Measurements from ENCODE around the gene XPA.

The XPA gene

DNA sequence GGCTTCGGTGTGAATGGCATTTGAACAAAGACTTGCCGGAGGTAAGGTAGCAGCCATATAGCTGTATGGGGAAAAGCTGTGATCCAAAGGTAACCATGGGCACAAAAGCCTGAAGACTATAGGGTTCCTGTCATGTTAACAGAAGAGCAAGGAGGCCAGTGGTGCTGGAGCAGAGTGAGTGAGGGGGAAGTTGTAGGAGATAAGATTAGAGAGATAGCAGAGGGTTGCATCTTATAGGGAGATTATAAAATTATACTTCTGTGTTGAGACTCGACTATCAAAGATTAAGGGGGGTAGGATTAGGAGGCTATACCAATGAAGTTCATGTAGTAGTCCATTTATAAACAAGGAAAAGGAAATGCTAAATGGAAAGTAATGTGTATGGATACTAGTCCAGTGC, 60.2 kb downstream of the XPA start:
- no peak for DNase-seq (ENCODE audit: extremely low read depth, insufficient read length)
- Histone ChIP-seq H3K27me3 (replicated peaks; ENCODE audit: control insufficient read depth, insufficient read depth, low read length) (no peaks in the 10 kb centered on the region), H3K36me3 (ENCODE audit: control insufficient read depth, insufficient read depth, low read length) (no peaks in the 10 kb centered on the region), H3K4me3 (replicated peaks; ENCODE audit: low read depth, low read length) (no peak overlapping the region)
- TF ChIP-seq, protein P1, sequence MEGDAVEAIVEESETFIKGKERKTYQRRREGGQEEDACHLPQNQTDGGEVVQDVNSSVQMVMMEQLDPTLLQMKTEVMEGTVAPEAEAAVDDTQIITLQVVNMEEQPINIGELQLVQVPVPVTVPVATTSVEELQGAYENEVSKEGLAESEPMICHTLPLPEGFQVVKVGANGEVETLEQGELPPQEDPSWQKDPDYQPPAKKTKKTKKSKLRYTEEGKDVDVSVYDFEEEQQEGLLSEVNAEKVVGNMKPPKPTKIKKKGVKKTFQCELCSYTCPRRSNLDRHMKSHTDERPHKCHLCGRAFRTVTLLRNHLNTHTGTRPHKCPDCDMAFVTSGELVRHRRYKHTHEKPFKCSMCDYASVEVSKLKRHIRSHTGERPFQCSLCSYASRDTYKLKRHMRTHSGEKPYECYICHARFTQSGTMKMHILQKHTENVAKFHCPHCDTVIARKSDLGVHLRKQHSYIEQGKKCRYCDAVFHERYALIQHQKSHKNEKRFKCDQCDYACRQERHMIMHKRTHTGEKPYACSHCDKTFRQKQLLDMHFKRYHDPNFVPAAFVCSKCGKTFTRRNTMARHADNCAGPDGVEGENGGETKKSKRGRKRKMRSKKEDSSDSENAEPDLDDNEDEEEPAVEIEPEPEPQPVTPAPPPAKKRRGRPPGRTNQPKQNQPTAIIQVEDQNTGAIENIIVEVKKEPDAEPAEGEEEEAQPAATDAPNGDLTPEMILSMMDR (IDR thresholded peaks at IDR 0.05; ENCODE audit: insufficient read depth, low read length, poor library complexity, severe bottlenecking): no peak

DNA sequence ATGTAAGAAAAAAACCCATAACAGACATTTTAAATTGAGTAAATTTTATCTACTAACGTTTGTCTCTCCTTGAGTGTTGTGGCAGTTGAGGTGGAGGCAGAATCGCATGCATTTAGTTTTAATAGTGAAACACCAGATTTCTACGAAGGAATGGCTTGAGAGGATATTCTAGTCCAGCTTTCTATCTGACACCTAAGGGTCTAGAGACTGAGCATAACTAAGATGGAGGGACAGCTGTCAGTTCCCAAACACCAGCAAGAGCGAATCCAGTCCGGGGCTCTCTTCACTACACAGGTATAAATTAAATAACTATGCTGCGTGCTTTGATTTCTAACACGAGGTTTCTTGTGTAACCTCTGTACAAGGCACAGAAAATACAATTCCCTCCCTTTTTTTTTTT, 62.1 kb downstream of the XPA start:
- no peak for DNase-seq (ENCODE audit: extremely low read depth, insufficient read length)
- TF ChIP-seq, protein P1 (IDR thresholded peaks at IDR 0.05; ENCODE audit: insufficient read depth, low read length, poor library complexity, severe bottlenecking): no peak
- H3K36me3 ChIP-seq (ENCODE audit: control insufficient read depth, insufficient read depth, low read length): no peaks in the 10 kb centered on the region
- peak overlapping the region; percentile 95 for H3K4me3 ChIP-seq (replicated peaks; ENCODE audit: low read depth, low read length)
- H3K27me3 ChIP-seq (replicated peaks; ENCODE audit: control insufficient read depth, insufficient read depth, low read length): no peaks in the 10 kb centered on the region

DNA sequence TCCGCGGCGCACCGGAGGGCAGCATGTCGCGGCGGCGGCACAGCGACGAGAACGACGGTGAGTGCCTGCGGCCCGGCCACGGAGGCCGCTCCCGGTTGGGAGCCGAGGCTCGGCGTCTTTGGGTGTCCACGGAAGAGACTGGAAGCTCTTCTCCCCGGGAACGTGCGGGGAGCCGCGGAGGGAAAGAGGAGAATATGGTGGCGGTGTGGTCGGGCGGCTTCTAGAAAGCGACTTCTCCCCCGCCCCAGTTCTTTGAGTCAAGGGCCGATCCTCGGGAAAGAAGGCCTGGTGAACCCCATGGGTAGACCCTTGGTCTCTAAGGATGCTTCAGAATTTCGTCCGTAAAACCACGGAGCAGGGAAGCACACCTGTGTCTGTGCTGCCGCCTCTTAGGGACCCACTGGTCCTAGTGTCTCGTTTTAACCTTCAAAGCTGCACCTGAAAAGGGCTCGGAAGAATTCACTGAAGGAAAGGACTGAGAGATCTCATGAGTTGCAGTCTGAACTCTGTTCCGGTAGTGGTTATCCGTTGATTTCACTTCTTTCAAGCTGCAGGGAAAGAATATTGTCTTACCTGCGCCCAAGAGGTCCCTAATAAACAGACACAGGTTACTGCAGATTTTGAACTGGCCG, 63.2 kb downstream of the XPA start:
- no peak for DNase-seq (ENCODE audit: extremely low read depth, insufficient read length)
- Histone ChIP-seq H3K27me3 (replicated peaks; ENCODE audit: control insufficient read depth, insufficient read depth, low read length) (no peaks in the 10 kb centered on the region), H3K36me3 (ENCODE audit: control insufficient read depth, insufficient read depth, low read length) (no peaks in the 10 kb centered on the region), H3K4me3 (replicated peaks; ENCODE audit: low read depth, low read length) (peak overlapping the region; percentile 95)
- TF ChIP-seq, protein P1 (IDR thresholded peaks at IDR 0.05; ENCODE audit: insufficient read depth, low read length, poor library complexity, severe bottlenecking): no peak

DNA sequence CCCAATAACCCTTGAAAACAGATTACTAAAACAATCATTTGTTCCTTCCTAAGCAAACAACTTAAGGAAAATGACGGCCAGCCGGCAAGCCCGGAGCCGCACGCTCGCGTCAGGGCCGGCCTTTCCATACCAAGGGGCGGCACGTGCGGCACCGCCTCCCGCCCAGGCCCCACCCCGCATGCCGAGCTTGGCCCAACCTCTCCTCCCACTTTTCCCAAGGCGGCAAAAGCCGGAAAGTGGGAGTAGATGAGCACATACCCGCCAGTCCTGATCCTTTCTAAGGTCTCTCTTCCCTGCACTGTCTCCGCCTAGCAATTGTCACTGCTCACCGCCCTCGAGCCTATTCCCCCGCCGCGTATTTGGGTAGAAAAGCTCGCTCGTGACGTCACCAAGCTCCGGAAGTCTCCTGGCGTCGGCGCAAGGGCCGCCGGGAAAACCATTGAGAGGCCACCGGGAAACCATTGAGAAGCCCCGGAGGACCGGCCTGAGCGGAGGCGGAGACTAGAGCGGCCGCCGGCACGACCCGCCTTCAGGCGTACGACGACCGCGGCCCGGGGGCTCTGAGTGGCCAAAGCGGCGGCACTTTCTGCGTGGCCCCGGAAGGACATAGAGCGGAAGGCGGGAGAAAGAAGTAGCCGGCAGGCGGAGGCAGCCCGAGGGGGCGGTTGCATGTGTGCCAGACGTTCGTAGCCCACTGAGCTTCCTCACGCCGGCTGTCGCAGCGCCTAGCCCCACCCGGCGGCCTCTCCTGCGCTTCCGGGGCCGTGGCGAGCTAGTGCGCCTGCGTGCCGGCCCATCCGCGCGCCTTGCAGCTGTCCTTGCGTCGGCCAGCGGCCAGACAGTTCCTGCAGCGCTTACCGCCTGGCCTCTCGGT, 63.9 kb downstream of the XPA start, which contains the start of the genes NCBP1 and TSTD2:
Gene NCBP1, plus strand, starts transcription at position 837 of the 874 bp plus-strand sequence. CDS start 61 bp downstream, outside the sequence.
Gene TSTD2, minus strand, starts transcription at position 384 of the 874 bp plus-strand sequence. CDS start 5,806 bp downstream, outside the sequence.
- Histone ChIP-seq H3K27me3 (replicated peaks; ENCODE audit: control insufficient read depth, insufficient read depth, low read length) (no peaks in the 10 kb centered on the region), H3K4me3 (replicated peaks; ENCODE audit: low read depth, low read length) (peak within 1 kb of the TSS; percentile 95), H3K36me3 (ENCODE audit: control insufficient read depth, insufficient read depth, low read length) (no peaks in the 10 kb centered on the region)
- peak; percentile 99 for DNase-seq (ENCODE audit: extremely low read depth, insufficient read length)
- TF ChIP-seq, protein P1 (IDR thresholded peaks at IDR 0.05; ENCODE audit: insufficient read depth, low read length, poor library complexity, severe bottlenecking): no peak

DNA sequence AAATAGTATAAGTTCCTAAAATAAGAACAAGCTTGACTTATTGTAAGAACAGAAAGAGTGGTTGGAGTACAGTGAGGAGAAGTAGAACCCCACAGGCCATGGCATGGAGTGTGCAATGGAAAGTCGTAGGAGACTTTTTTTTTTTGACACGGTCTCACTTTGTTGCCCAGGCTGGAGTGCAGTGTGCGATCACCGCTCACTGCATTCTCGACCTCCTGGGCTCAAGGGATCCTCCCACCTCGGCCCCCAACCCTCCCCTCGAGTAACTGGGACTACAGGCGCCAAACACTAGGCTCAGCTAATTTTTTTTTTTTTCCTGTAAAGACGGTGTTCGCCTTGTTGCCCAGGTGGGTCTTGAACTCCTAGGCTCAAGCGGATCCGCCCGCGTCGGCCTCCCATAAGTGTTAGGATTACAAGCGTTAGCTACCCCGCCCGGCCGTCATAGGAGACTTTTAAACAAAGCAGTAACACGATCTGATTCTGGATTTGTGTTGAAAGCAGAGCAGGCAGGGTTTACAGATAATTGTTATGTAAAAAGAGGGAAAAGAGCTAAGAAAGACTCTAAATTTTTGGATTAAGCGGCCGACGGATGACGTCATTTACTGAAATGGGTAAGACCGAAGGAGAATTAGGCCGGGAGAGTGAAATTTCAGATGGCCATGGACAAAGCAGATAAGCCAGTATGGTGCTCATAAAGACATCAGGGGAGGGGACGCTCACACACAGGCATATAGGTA, 64.7 kb downstream of the XPA start:
- TF ChIP-seq, protein P1 (IDR thresholded peaks at IDR 0.05; ENCODE audit: insufficient read depth, low read length, poor library complexity, severe bottlenecking): no peak
- no peak for DNase-seq (ENCODE audit: extremely low read depth, insufficient read length)

More for the DNA sequence above, 64.7 kb downstream of the XPA start:
- peak overlapping the region; percentile 95 for H3K4me3 ChIP-seq (replicated peaks; ENCODE audit: low read depth, low read length)
- no peaks in the 10 kb centered on the region for H3K27me3 ChIP-seq (replicated peaks; ENCODE audit: control insufficient read depth, insufficient read depth, low read length)
- no peaks in the 10 kb centered on the region for H3K36me3 ChIP-seq (ENCODE audit: control insufficient read depth, insufficient read depth, low read length)

All from GM06990 (cell line).